Activated CD4-positive, alpha-beta T cell treated with anti-CD3 and anti-CD28 coated beads, Interleukin-2, amount 50 U/mL, for 16 hours (primary cell): ENCODE measurements around the gene GPR161.

Experiments used
- DNase-seq: peaks from one replicate; pipeline ENCODE4 v3.0.0-alpha.2; 2020

The GPR161 gene

GRCh38 chr1:168146160-168146539 is 9.4 kb upstream of the GPR161 start:
- DNase-seq: no peak

GRCh38 chr1:168145184-168146159 is 8.7 kb upstream of the GPR161 start:
- peak; percentile 83 for DNase-seq

DNA sequence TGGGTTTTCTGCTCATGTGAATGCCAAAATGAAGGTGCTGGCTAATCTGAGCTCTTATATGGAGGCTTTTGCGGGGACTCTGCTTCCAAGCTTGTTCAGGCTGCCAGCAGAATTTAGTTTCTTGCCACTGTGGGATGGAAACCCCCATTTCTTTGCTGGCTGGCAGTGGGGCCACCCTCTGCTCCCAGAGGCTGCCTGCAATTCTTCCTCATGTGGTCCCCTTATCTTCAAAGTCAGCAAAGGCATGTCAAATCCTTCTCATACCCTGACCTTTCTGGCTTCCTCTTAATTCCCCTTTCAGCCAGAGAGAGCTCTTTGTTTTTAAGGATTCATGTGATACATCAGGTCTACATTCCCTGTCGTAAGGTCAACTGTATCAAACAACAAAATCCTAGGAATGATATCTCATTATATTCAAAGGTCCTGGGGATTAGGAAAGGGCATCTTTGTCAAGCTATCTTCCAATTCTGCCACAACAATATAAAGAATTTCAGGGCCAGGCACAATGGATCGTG is 5.2 kb upstream of the GPR161 start:
- no peak for DNase-seq

GRCh38 chr1:168139070-168139469 is 2.3 kb upstream of the GPR161 start:
- no peak for DNase-seq

DNA sequence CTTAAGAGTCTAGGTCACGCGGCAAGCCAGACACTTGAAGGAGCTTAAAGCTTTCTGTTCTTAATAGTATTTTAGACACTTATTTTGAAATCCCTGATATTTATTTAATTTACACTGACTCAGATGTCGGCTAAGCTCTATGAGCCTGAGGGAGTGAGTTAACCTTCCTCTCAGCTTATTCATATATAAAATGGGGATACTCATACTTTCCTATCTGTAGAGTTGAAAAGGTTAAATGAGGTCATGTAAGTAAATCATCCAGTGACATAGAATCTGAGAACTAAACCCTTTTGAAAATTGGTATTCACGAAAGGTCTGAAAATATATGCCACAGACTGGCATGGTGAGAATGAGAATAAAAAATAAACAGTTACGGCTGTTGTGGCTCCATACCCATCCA is 1.4 kb upstream of the GPR161 start:
- no peak for DNase-seq

- DNase-seq: no peak
Measured at GRCh38 chr1:168137515-168137821, 738 bp upstream of the GPR161 start.

GRCh38 chr1:168135921-168136708 is 615 bp downstream of the GPR161 start:
- DNase-seq: no peak

GRCh38 chr1:168135116-168135920 is 1.4 kb downstream of the GPR161 start:
- DNase-seq: no peak

- DNase-seq: no peak
Measured at GRCh38 chr1:168134642-168135041, 2.1 kb downstream of the GPR161 start.

DNA sequence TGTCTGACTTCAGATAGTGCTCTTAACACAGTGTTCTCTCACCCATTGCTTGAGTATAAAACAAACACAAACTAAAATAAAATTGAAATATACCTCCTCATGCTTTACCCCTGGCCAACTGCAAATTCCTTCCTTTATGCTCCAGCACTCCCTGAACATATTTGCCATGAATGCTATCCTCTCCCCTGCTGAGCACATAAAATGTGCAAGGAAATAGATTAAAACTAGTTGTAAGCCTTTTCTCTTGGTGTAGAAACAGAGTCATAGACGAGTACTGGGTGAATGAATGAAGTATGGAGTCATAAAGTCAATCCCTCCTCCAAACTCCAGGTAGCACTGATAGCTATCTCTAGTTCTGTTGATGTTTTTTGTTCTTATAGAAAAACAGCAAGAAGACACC is 2.6 kb downstream of the GPR161 start:
- DNase-seq: no peak

GRCh38 chr1:168129933-168130332 is 6.8 kb downstream of the GPR161 start:
- DNase-seq: no peak

DNA sequence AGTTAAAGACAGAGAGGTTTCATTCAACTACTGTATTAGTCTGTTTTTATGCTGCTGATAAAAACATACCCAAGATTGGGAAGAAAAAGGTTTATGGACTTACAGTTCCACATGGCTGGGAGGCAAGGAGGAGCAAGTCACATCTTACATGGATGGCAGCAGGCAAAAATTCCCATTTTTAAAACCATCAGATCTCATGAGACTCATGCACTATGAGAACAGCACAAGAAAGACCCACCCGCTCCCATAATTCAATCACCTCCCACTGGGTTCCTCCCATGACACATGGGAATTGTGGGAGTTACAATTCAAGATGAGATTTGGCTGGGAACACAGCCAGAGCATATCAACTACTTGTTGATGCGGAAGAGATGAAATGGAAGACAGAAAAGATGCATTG is 9.2 kb downstream of the GPR161 start:
- no peak for DNase-seq

- DNase-seq: no peak
Measured at GRCh38 chr1:168125051-168125450, 11.7 kb downstream of the GPR161 start.

DNA sequence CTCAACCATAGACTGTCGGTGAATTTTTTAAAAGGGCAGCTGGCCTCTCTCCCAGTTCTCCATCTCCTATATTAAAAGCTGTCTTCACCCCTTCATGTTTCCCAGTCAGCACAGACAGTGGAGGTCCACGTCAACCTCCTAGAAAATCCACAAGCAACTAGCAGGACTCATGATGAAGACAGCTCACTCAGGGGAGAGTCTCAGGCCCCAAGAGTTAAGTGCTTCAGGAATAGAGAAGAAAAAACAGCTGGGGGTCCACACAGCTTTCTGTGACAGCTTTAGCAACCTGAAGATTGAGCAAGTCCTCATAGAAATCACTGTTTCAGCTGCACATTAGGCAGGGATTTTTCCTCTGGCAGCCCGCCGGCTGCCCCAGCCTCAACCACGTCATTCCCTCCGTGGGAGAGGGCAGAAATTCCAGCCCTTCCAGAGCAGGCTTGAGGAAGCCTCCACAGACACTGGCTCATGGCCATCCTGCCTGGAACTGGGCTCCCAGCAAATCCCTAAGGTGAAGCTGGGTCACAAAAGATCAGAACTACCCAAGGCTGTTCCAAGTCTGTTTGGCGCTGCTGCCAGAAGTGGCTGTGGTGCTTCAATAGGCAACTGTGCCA is 15.2 kb downstream of the GPR161 start:
- DNase-seq: no peak

GRCh38 chr1:168119750-168120149 is 17.0 kb downstream of the GPR161 start:
- DNase-seq: no peak

DNA sequence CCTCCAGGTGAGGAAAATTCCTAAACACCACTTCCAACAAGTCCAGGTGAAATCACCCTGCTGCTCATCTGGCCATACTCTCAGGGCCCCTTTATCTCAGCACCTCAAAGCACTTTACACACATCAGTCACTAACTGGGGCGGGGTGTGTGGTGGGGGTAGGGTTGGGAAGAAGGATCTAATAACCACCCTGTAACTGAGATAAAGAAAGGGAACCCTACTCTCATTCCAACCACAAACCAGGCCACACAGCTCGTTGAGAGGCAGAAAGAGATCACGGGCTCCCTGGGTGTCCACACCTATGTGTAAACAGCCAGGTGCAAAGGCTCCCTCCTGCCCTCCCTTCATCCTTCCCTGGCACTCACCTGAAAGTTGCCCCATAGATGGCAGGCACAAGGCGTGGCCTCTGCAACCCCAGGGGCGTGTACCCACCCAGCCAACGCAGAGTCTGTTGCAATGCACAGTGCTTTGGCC is 20.4 kb downstream of the GPR161 start:
- no peak for DNase-seq

DNA sequence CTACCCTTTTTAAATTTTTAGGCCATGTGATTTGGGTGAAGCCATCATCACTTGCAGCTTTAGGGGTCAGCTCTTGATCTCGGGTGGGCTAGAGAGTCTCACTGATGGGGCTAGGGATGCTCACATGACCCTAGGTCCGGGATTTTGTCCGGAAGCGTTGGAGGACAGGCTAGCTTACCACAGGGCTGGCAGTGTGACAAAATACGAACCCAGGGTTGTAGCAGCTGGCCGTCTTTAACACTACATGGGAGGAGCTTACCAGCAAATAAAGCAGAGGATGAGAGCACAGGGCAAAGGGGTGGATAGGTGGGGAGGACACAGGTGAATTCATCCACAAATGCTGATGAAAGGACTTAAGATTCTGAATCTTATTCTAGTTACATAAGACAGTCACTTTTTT is 21.9 kb downstream of the GPR161 start:
- no peak for DNase-seq

- DNase-seq: peak; percentile 6
Measured at GRCh38 chr1:168112673-168113305, 23.9 kb downstream of the GPR161 start.

- DNase-seq: no peak
Measured at GRCh38 chr1:168110896-168111545, 25.7 kb downstream of the GPR161 start.

DNA sequence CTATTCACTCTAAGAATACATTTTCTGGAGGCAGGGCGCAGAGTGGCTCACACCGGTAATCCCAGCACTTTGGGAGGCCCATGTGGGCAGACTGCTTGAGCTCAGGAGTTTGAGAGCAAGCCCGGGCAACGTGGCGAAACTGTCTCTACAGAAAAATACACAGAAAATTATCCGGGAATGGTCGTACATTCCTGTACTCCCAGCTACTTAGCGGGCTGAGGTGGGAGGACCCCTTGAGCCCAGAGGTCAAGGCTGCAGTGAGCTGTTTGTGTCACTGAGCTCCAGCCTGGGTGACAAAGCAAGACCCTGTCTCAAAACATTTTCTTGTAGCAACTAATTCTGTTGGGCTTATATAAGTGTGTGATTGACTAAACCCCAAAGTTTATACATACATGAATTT is 30.5 kb downstream of the GPR161 start:
- no peak for DNase-seq

- no peak for DNase-seq
Measured at GRCh38 chr1:168105846-168106245, 30.9 kb downstream of the GPR161 start.
